ENCODE measurements around the gene KIF9. TPM values are rescaled to one million over a fixed set of nuclear protein-coding genes. Genes with fewer than 3 reads are reported as not detected.

Gene KIF9
- total and polyA plus RNA-seq, 7 experiments from 2014 or later = 2.3 to 15.0 (median 4.1) TPM

Other genes starting within 250 kb of the KIF9 start
- gene SETD2, start 118.7 kb downstream of the KIF9 start, total RNA-seq = 10 to 100 TPM; 49.2 to 77.3 (median 71.1) TPM
- 10 to 100 TPM; 11.0 to 25.9 TPM for gene SETD2, start 118.7 kb downstream of the KIF9 start, polyA plus RNA-seq
- gene KLHL18, start 145 bp upstream of the KIF9 start, total RNA-seq = 10 to 100 TPM; 21.7 to 47.5 (median 24.5) TPM
- gene KLHL18, start 145 bp upstream of the KIF9 start, polyA plus RNA-seq = 10 to 100 TPM in 1 of 2 donors, 1 to 10 TPM in 1; 8.8 to 16.1 TPM
- gene PTPN23, start 98.2 kb upstream of the KIF9 start, total RNA-seq = 10 to 100 TPM; 35.8 to 51.2 (median 38.5) TPM
- gene PTPN23, start 98.2 kb upstream of the KIF9 start, polyA plus RNA-seq = 1 to 10 TPM; 1.4 to 4.0 TPM
- gene SCAP, start 193.1 kb upstream of the KIF9 start, total RNA-seq = 10 to 100 TPM; 80.6 to 95.4 (median 92.9) TPM
- 10 to 100 TPM; 34.5 to 70.6 TPM for gene SCAP, start 193.1 kb upstream of the KIF9 start, polyA plus RNA-seq
- 10 to 100 TPM; 18.8 to 43.1 (median 25.3) TPM for gene ELP6, start 230.9 kb upstream of the KIF9 start, total RNA-seq
- gene ELP6, start 230.9 kb upstream of the KIF9 start, polyA plus RNA-seq = 10 to 100 TPM; 35.6 to 35.8 TPM